ENCODE data around the gene MAP7D1. TPM values are rescaled to one million over a fixed set of nuclear protein-coding genes. Genes with fewer than 3 reads are reported as not detected.

Gene MAP7D1
- total and polyA plus RNA-seq, 7 donors: 31.8 to 226 (median 104) TPM

- no peaks in the 10 kb centered on the region for H3K9me3 ChIP-seq
- no peak for DNase-seq
- WGBS, 2 donors: 45 to 65% methylated on average over 3 of the region's 3 CpGs
- H3K4me1 ChIP-seq: peaks cover 0 to 71% (median 55%) of the 10 kb centered on the region in 4 donors
- no peaks in the 10 kb centered on the region for H3K27me3 ChIP-seq
- H3K4me3 ChIP-seq: no peak overlapping the region
- peak overlapping the region; percentile 97 to 100 (median 99) for H3K27ac ChIP-seq
- intact Hi-C loops (cut with DNase I): no loop called here
- H3K36me3 ChIP-seq: no peaks in the 10 kb centered on the region
- TF ChIP-seq POLR2A (IDR thresholded peaks at IDR 0.05) (no peak), CTCF (IDR thresholded peaks at IDR 0.05) (no peak), POLR2AphosphoS5 (IDR thresholded peaks at IDR 0.05) (no peak), EP300 (IDR thresholded peaks at IDR 0.05) (no peak)
Observed at GRCh38 chr1:36151845-36152203, 4.1 kb upstream of the MAP7D1 start.

- intact Hi-C loops (cut with DNase I): no loop called here
- TF ChIP-seq POLR2AphosphoS5 (IDR thresholded peaks at IDR 0.05): no peak
- TF ChIP-seq CTCF (IDR thresholded peaks at IDR 0.05): no peak
- TF ChIP-seq POLR2A (IDR thresholded peaks at IDR 0.05): no peak
- TF ChIP-seq EP300 (IDR thresholded peaks at IDR 0.05): no peak
- Histone ChIP-seq H3K27me3 (no peaks in the 10 kb centered on the region), H3K9me3 (no peaks in the 10 kb centered on the region), H3K36me3 (no peaks in the 10 kb centered on the region), H3K27ac (peak overlapping the region in 3 of 4 donors; percentile 98 to 100 (median 100)), H3K4me3 (no peak overlapping the region), H3K4me1 (peaks cover 0 to 66% (median 56%) of the 10 kb centered on the region in 4 donors)
- DNase-seq: no peak
- 95 to 97% methylated on average over 6 of the region's 6 CpGs for WGBS, 2 donors
Observed at GRCh38 chr1:36153476-36153875, 2.5 kb upstream of the MAP7D1 start.

GRCh38 chr1:36154335-36154734 is 1.6 kb upstream of the MAP7D1 start:
- intact Hi-C loops (cut with DNase I): no loop called here
- DNase-seq: no peak
- H3K4me1 ChIP-seq: peaks cover 0 to 72% (median 61%) of the 10 kb centered on the region in 4 donors
- no peaks in the 10 kb centered on the region for H3K9me3 ChIP-seq
- TF ChIP-seq CTCF (IDR thresholded peaks at IDR 0.05) (no peak), EP300 (IDR thresholded peaks at IDR 0.05) (no peak), POLR2AphosphoS5 (IDR thresholded peaks at IDR 0.05) (no peak), POLR2A (IDR thresholded peaks at IDR 0.05) (no peak)
- 93 to 95% methylated on average over 6 of the region's 6 CpGs for WGBS, 2 donors
- no peaks in the 10 kb centered on the region for H3K36me3 ChIP-seq
- H3K27me3 ChIP-seq: no peaks in the 10 kb centered on the region
- H3K27ac ChIP-seq: peak overlapping the region; percentile 98 to 100 (median 100)
- no peak overlapping the region for H3K4me3 ChIP-seq

- Histone ChIP-seq H3K4me3 (peak overlapping the region; percentile 81 to 100 (median 98)), H3K4me1 (peaks cover 0 to 75% (median 64%) of the 10 kb centered on the region in 4 donors), H3K27me3 (no peaks in the 10 kb centered on the region), H3K27ac (peak overlapping the region; percentile 98 to 100 (median 100)), H3K36me3 (no peaks in the 10 kb centered on the region), H3K9me3 (no peaks in the 10 kb centered on the region)
- no peak for TF ChIP-seq POLR2AphosphoS5 (IDR thresholded peaks at IDR 0.05)
- TF ChIP-seq CTCF (IDR thresholded peaks at IDR 0.05): no peak
- no peak for TF ChIP-seq POLR2A (IDR thresholded peaks at IDR 0.05)
- TF ChIP-seq EP300 (IDR thresholded peaks at IDR 0.05): no peak
- DNase-seq: no peak
- intact Hi-C loops (cut with DNase I): no loop called here
- 47 to 49% methylated on average over 6 of the region's 6 CpGs for WGBS, 2 donors
Observed at GRCh38 chr1:36154765-36155407, 1.1 kb upstream of the MAP7D1 start.
